ENCODE data around the gene CEP20. TPM values are rescaled to one million over a fixed set of nuclear protein-coding genes. Genes with fewer than 3 reads are reported as not detected.

The CEP20 gene
- total and polyA plus RNA-seq, 10 of the 15 experiments (the other 5 are each of a cell fraction or from before 2014, with no cell fraction given): 33.4 to 57.8 (median 52.6) TPM

- H3K4me3 ChIP-seq: no peak overlapping the region
- 24% methylated on average over 7 of the region's 7 CpGs for WGBS (ENCODE audit: insufficient coverage, insufficient replicate concordance, low lambda C conversion rate, missing lambda C conversion rate)
- no peak overlapping the region for H3K27ac ChIP-seq (ENCODE audit: control insufficient read depth, insufficient read depth)
- intact Hi-C loops (cut with micrococcal nuclease; ENCODE audit: unreplicated experiment): no loop called here
- H3K79me2 ChIP-seq (ENCODE audit: control insufficient read depth, insufficient read depth, low read length): no peaks in the 10 kb centered on the region
- peak; percentile 97 for DNase-seq (ENCODE audit: low read depth, low spot score)
- no peaks in the 10 kb centered on the region for H3K36me3 ChIP-seq (ENCODE audit: control insufficient read depth in 2 of 2, insufficient read depth in 2 of 2, low read length in 1 of 2)
- 0 out of 2 replicates have a peak overlapping the region, but pooled peaks have one; percentile 26 for H3K4me2 ChIP-seq (ENCODE audit: control insufficient read depth, insufficient read depth)
- ATAC-seq: peak; percentile 100
- ChIA-PET POLR2A (interaction anchor here (0.5 to 3.4 kb wide), 6 partner anchors 11 to 243 kb away, joined by 3 to 18 read pairs (median 4); partner anchors contain the start of gene CEP20), SMC1A (ENCODE audit: uncharacterized antibody, unreplicated experiment) (interaction anchor here (0.7 to 1.8 kb wide), 8 partner anchors 8 to 90 kb away, joined by 3 to 9 read pairs (median 6); partner anchors contain the start of gene CEP20), CTCF (interaction anchor here (1.0 to 1.6 kb wide), 4 partner anchors 17 to 42 kb away, joined by 3 to 5 read pairs (median 4); no protein-coding TSS in a partner anchor), RAD21 (ENCODE audit: unreplicated experiment) (interaction anchor here (0.5 to 2.3 kb wide), 7 partner anchors 11 to 1353 kb away, joined by 3 to 13 read pairs (median 3); partner anchors contain the start of gene CEP20)
- peak overlapping the region; percentile 86 for H2AFZ ChIP-seq (ENCODE audit: control insufficient read depth, low read depth, low read length)
- no peaks in the 10 kb centered on the region for H3K27me3 ChIP-seq (replicated peaks in 1 of 2; ENCODE audit: control insufficient read depth in 2 of 2, insufficient read depth in 2 of 2, low read length in 1 of 2)
- H3K9me3 ChIP-seq (replicated peaks; ENCODE audit: control insufficient read depth, insufficient read depth, low read length): no peaks in the 10 kb centered on the region
- in situ Hi-C loops (cut with MboI): no loop called here
- H3K4me1 ChIP-seq (ENCODE audit: control insufficient read depth, insufficient read depth, low read length): no peaks in the 10 kb centered on the region
- no peak overlapping the region for H3K9ac ChIP-seq (ENCODE audit: control insufficient read depth, insufficient read depth, low read length)
- no TSS peak for BruUV-seq (replicated peaks)
- FAIRE-seq: peak; percentile 96
- no peaks in the 10 kb centered on the region for H4K20me1 ChIP-seq (ENCODE audit: control insufficient read depth, insufficient read depth)
- TF ChIP-seq SIN3A (IDR thresholded peaks at IDR 0.05; ENCODE audit: low read depth, low read length) (no peak), SIX5 (IDR thresholded peaks at IDR 0.05; ENCODE audit: low read depth, low read length, severe bottlenecking) (no peak), SUPT20H (IDR thresholded peaks at IDR 0.05; ENCODE audit: borderline replicate concordance, control insufficient read depth, low read depth, low read length) (no peak), CEBPB (IDR thresholded peaks at IDR 0.05; ENCODE audit: borderline replicate concordance in 1 of 2, low read depth in 2 of 2, low read length in 2 of 2) (peak in 1 of 2 experiments; percentile 64; a peak in 1 of 4 replicates), E2F8 (IDR thresholded peaks at IDR 0.05; ENCODE audit: low read depth, partially characterized antibody) (no peak), MYC (IDR thresholded peaks at IDR 0.05; ENCODE audit: insufficient read depth, insufficient read length, insufficient replicate concordance, low read length, severe bottlenecking) (no peak), SREBF2 (IDR thresholded peaks at IDR 0.05; ENCODE audit: low read length) (no peak), NFYB (IDR thresholded peaks at IDR 0.05; ENCODE audit: insufficient read depth, low read depth, low read length) (peak; percentile 99), SMARCA5 (IDR thresholded peaks at IDR 0.05) (no peak), IRF4 (IDR thresholded peaks at IDR 0.05; ENCODE audit: low read depth, low read length) (0 out of 2 replicates have a peak, but pooled peaks have one; percentile 21), NR2C1 (IDR thresholded peaks at IDR 0.05) (no peak), POLR2AphosphoS2 (IDR thresholded peaks at IDR 0.05; ENCODE audit: low read depth, low read length) (no peak), BMI1 (IDR thresholded peaks at IDR 0.05; ENCODE audit: borderline replicate concordance) (no peak), E4F1 (IDR thresholded peaks at IDR 0.05; ENCODE audit: borderline replicate concordance, partially characterized antibody) (no peak), EGR1 (IDR thresholded peaks at IDR 0.05; ENCODE audit: borderline replicate concordance in 1 of 2, low read depth in 2 of 2, low read length in 2 of 2) (no peak), NFIC (IDR thresholded peaks at IDR 0.05; ENCODE audit: low read depth, low read length) (no peak), MEF2B (IDR thresholded peaks at IDR 0.05; ENCODE audit: partially characterized antibody, poor library complexity, severe bottlenecking) (peak; percentile 14), RCOR1 (conservative IDR thresholded peaks at IDR 0.05; ENCODE audit: low read depth, low read length) (no peak), RBBP5 (conservative IDR thresholded peaks at IDR 0.05) (no peak)
Observed at GRCh38 chr16:15907863-15908478, 19.6 kb upstream of the CEP20 start.
